Measurements from ENCODE around the gene UPP2.
A peak's percentile ranks its signal among the peaks of the same experiment; 100 is the strongest.

Gene UPP2

GRCh38 chr2:158174956-158175355, 73.3 kb downstream of the UPP2 start:
- Histone ChIP-seq H3K36me3 (no peaks in the 10 kb centered on the region), H3K9me3 (no peaks in the 10 kb centered on the region), H3K27ac (peak overlapping the region; percentile 77), H3K4me1 (ENCODE audit: control insufficient read depth in 1 of 2, insufficient read depth in 1 of 2, low read depth in 1 of 2, low read length in 1 of 2) (peaks cover 20 to 25% of the 10 kb centered on the region in 2 experiments), H3K4me3 (ENCODE audit: low read depth in 1 of 2, low read length in 1 of 2) (no peak overlapping the region), H3K27me3 (no peaks in the 10 kb centered on the region)
- no peak for TF ChIP-seq CTCF (IDR thresholded peaks at IDR 0.05)

- no peak for TF ChIP-seq CTCF (IDR thresholded peaks at IDR 0.05)
- H3K4me3 ChIP-seq (ENCODE audit: low read depth in 1 of 2, low read length in 1 of 2): no peak overlapping the region
Observed at GRCh38 chr2:158178646-158179045, 77.0 kb downstream of the UPP2 start.

GRCh38 chr2:158179660-158180059, 78.0 kb downstream of the UPP2 start:
- Histone ChIP-seq H3K9me3 (no peaks in the 10 kb centered on the region), H3K27ac (no peak overlapping the region), H3K36me3 (no peaks in the 10 kb centered on the region), H3K4me3 (ENCODE audit: low read depth in 1 of 2, low read length in 1 of 2) (no peak overlapping the region), H3K4me1 (ENCODE audit: control insufficient read depth in 1 of 2, insufficient read depth in 1 of 2, low read depth in 1 of 2, low read length in 1 of 2) (peaks cover 9 to 10% of the 10 kb centered on the region in 2 experiments), H3K27me3 (no peaks in the 10 kb centered on the region)
- no peak for TF ChIP-seq CTCF (IDR thresholded peaks at IDR 0.05)

More at GRCh38 chr2:158178646-158179045, 77.0 kb downstream of the UPP2 start:
- Histone ChIP-seq H3K27ac (no peak overlapping the region), H3K4me1 (ENCODE audit: control insufficient read depth in 1 of 2, insufficient read depth in 1 of 2, low read depth in 1 of 2, low read length in 1 of 2) (peaks cover 19 to 20% of the 10 kb centered on the region in 2 experiments), H3K27me3 (no peaks in the 10 kb centered on the region), H3K36me3 (no peaks in the 10 kb centered on the region), H3K9me3 (no peaks in the 10 kb centered on the region)

- TF ChIP-seq CTCF (IDR thresholded peaks at IDR 0.05): no peak
- Histone ChIP-seq H3K4me3 (ENCODE audit: low read depth in 1 of 2, low read length in 1 of 2) (no peak overlapping the region), H3K9me3 (no peaks in the 10 kb centered on the region), H3K36me3 (no peaks in the 10 kb centered on the region), H3K4me1 (ENCODE audit: control insufficient read depth in 1 of 2, insufficient read depth in 1 of 2, low read depth in 1 of 2, low read length in 1 of 2) (no peaks in the 10 kb centered on the region), H3K27ac (no peak overlapping the region), H3K27me3 (no peaks in the 10 kb centered on the region)
Observed at GRCh38 chr2:158181171-158181570, 79.5 kb downstream of the UPP2 start.

GRCh38 chr2:158182676-158183295, 81.1 kb downstream of the UPP2 start:
- Histone ChIP-seq H3K9me3 (no peaks in the 10 kb centered on the region), H3K27me3 (no peaks in the 10 kb centered on the region), H3K27ac (no peak overlapping the region), H3K4me3 (ENCODE audit: low read depth in 1 of 2, low read length in 1 of 2) (no peak overlapping the region), H3K36me3 (no peaks in the 10 kb centered on the region), H3K4me1 (ENCODE audit: control insufficient read depth in 1 of 2, insufficient read depth in 1 of 2, low read depth in 1 of 2, low read length in 1 of 2) (no peaks in the 10 kb centered on the region)
- TF ChIP-seq CTCF (IDR thresholded peaks at IDR 0.05): no peak

Data from neutrophil (primary cell).